ENCODE results near the gene SCNN1B.

- TF ChIP-seq CTCF (conservative IDR thresholded peaks at IDR 0.05 in 1 of 2, IDR thresholded peaks at IDR 0.05 in 1 of 2; ENCODE audit: low read depth in 1 of 2, low read length in 2 of 2) (no peak), EZH2 (IDR thresholded peaks at IDR 0.05; ENCODE audit: low read length, missing control alignments) (no peak)
These were observed 28.1 kb downstream of the SCNN1B start for GRCh38 chr16:23330161-23330560.
